Endodermal cell (in vitro differentiated cells): ENCODE results near the gene CHD5. TPM values are rescaled to one million over a fixed set of nuclear protein-coding genes. Genes with fewer than 3 reads are reported as not detected.

Source experiments
- DNase-seq: peaks from one replicate; pipeline ENCODE4 v3.0.0-alpha.2; 2017
- H3K27ac ChIP-seq: 2 replicates; pipeline ENCODE4 v1.5.1; 2013; ENCODE audit warnings: mild to moderate bottlenecking, low read depth, low read length, moderate library complexity
- H3K27me3 ChIP-seq: 2 replicates; pipeline ENCODE4 v1.6.1; 2013; ENCODE audit warnings: mild to moderate bottlenecking, low read length, moderate library complexity; ENCODE audit not compliant: insufficient read depth, control insufficient read depth, poor library complexity, severe bottlenecking
- H3K36me3 ChIP-seq: 2 replicates; pipeline ENCODE4 v1.7.0; 2013; ENCODE audit warnings: mild to moderate bottlenecking, low read length, moderate library complexity; ENCODE audit not compliant: control insufficient read depth, insufficient read depth
- H3K4me1 ChIP-seq: one replicate; pipeline ENCODE4 v1.7.0; 2013; ENCODE audit warnings: low read length; ENCODE audit not compliant: control insufficient read depth, insufficient read depth
- H3K4me3 ChIP-seq: 2 replicates; pipeline ENCODE4 v1.5.1; 2013; ENCODE audit warnings: mild to moderate bottlenecking, low read length, moderate library complexity
- H3K9ac ChIP-seq: 2 replicates; pipeline ENCODE4 v1.6.1; 2013; ENCODE audit warnings: mild to moderate bottlenecking, low read length, moderate library complexity; ENCODE audit not compliant: poor library complexity, severe bottlenecking; ENCODE audit errors: extremely low read depth
- H3K9me3 ChIP-seq: 2 replicates; pipeline ENCODE4 v1.6.1; 2013; ENCODE audit warnings: mild to moderate bottlenecking, low read length, moderate library complexity; ENCODE audit not compliant: control insufficient read depth
- H3K27ac Mint-ChIP-seq: 2 replicates; pipeline ENCODE4 v1.8.0; 2020; ENCODE audit warnings: mixed read lengths
- H3K27me3 Mint-ChIP-seq: 2 replicates; pipeline ENCODE4 v1.8.0; 2021; ENCODE audit warnings: mild to moderate bottlenecking, mixed read lengths; ENCODE audit not compliant: insufficient read depth
- H3K36me3 Mint-ChIP-seq: 2 replicates; pipeline ENCODE4 v1.8.0; 2020; ENCODE audit warnings: low read depth, mixed read lengths
- H3K4me1 Mint-ChIP-seq: 2 replicates; pipeline ENCODE4 v1.8.0; 2020; ENCODE audit warnings: mixed read lengths
- H3K4me3 Mint-ChIP-seq: 2 replicates; pipeline ENCODE4 v1.8.0; 2020; ENCODE audit warnings: mild to moderate bottlenecking, moderate library complexity, mixed read lengths
- H3K9me3 Mint-ChIP-seq: 2 replicates; pipeline ENCODE4 v1.8.0; 2020; ENCODE audit warnings: mild to moderate bottlenecking, mixed read lengths
- WGBS, 2 experiments: methylation state at CpG; one replicate each; pipeline versions ENCODE4 v1.1.5 to v1.1.7; 2013; ENCODE audit warnings: missing lambda C conversion rate in 2 of 2, mixed read lengths in 1 of 2; ENCODE audit not compliant: insufficient coverage in 1 of 2, insufficient read length in 1 of 2; 5-methylcytosine and 5-hydroxymethylcytosine counted together
- total RNA-seq, 2 donors: library from RNA; stranded (reverse); fragmentation: NEBNext Ultra II Directional in 1 of 2; extraction: Animal tissue kit (Norgen Biotek cat#: 25700) in 1 of 2; gene quantifications; 2 replicates in 1 of 2; 3 replicates in 1 of 2; pipeline ENCODE4 v1.2.1, GENCODE V29; 2021
- TF ChIP-seq, protein P1 (sequence below): fragments of 200-600 bp; sonication (generic); conservative IDR thresholded peaks from 2 replicates; pipeline ENCODE4 v1.5.0; 2021; ENCODE audit warnings: antibody characterized with exemption, mild to moderate bottlenecking

CHD5 gene
- total RNA-seq, 2 donors from 2014 or later = 0.40 to 0.69 TPM

DNA sequence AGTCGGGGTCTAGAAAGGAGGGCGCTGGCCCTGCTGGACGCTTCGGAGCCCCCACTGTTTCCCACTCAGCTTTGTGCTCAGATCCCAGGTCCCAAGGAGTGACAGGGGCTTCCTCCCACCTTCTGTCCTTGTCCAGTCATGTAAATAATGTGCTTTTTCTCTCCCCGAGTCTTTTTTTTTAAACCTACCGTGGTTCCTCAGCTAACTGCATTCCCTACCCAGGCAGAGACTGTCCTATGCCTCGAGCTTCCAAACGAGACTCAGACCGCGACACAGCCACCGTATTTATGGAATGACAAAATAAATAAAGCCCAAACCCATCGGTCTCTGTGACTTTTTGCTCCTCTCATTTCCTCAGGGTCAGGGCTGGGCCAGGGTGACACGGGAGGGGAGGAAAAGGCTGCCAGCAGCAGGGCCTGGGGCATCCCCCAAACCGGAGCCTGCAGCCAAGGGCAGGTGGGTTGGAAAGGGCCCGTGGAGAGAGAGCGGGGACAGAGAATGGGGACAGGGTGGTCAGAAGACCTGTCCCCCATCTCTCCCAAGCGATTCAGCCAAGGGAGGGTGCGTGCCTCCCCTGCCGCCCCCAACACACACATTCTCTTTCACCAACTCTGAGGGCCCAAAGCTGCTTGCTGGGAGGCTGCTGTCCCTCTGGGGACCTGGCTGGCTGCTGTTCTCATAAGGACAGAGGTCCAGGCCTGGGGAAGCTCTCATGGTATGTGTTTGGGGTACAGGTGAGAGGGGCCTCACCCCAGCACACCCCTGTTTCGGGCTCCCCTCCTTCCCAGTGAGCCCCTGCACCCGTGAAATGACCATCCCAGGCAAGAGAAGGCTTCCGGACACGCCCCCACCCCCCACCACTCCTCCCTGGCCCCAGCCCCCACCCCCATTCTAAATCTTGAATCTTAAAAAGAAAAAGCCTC, 79.0 kb downstream of the CHD5 start:
- Histone ChIP-seq H3K36me3 (no peaks in the 10 kb centered on the region), H3K27ac (no peak overlapping the region), H3K27me3 (no peaks in the 10 kb centered on the region), H3K4me3 (no peak overlapping the region), H3K4me1 (no peaks in the 10 kb centered on the region), H3K9ac (no peak overlapping the region), H3K9me3 (no peaks in the 10 kb centered on the region)
- Mint-ChIP-seq H3K36me3 (no peaks in the 10 kb centered on the region), H3K4me3 (no peak overlapping the region), H3K27ac (no peak overlapping the region), H3K4me1 (no peaks in the 10 kb centered on the region), H3K27me3 (no peaks in the 10 kb centered on the region), H3K9me3 (no peaks in the 10 kb centered on the region)
- TF ChIP-seq, protein P1, sequence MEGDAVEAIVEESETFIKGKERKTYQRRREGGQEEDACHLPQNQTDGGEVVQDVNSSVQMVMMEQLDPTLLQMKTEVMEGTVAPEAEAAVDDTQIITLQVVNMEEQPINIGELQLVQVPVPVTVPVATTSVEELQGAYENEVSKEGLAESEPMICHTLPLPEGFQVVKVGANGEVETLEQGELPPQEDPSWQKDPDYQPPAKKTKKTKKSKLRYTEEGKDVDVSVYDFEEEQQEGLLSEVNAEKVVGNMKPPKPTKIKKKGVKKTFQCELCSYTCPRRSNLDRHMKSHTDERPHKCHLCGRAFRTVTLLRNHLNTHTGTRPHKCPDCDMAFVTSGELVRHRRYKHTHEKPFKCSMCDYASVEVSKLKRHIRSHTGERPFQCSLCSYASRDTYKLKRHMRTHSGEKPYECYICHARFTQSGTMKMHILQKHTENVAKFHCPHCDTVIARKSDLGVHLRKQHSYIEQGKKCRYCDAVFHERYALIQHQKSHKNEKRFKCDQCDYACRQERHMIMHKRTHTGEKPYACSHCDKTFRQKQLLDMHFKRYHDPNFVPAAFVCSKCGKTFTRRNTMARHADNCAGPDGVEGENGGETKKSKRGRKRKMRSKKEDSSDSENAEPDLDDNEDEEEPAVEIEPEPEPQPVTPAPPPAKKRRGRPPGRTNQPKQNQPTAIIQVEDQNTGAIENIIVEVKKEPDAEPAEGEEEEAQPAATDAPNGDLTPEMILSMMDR = no peak
- WGBS, 2 experiments = 87 to 88% methylated on average over 13 to 23 of the region's 23 CpGs
- DNase-seq = no peak

DNA sequence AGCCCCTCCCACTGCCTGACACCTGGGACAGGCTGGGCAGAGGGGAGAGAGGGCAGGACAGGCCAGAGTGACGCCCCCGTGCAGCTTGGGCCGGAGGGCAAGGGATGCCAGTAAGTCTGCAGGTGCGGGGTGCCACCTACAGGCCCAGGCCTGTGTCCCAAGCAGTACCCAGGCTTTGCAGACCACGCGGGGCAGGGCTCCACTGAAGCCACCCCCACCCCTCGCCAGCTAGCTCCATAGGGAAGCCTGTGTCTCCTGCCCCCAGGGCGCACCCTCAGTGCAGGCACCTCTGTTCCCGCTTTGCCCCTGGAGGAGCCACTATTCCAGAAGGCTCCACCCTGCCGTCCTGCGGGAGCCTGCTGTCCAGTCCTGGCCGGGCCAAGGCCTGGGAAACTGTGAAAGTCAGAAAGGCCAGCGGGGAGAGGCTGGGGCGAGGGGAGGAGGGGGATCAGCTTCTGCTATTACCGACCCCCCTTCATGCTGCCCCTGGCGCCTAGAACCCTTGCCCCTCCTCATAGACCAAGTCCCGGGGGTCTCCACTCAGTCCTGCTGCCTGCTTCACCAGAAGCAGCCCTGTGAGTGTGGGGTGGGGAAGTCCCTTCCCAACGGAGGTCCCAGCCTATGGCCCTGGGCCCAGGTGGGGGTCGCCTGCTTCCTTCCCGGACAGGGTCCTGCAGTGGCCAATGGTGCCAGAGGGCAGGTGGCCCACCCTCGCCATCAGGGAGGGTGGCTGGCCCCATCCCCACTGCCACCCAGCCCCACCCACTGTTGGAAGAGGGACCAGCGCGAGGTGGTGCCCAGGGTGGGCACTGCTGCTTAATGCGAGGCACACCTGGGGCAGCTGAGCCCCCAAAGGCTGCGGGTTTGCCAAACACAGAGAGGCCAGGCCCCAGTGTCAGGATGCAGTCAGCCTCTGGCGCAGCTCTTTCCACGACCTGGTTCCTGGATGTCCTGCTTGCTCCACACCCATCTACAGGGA, 80.0 kb downstream of the CHD5 start:
- no peaks in the 10 kb centered on the region for H3K27me3 Mint-ChIP-seq
- 88 to 91% methylated on average over 9 to 27 of the region's 27 CpGs for WGBS, 2 experiments
- no peak overlapping the region for H3K27ac Mint-ChIP-seq
- H3K36me3 Mint-ChIP-seq = no peaks in the 10 kb centered on the region
- no peak overlapping the region for H3K27ac ChIP-seq
- no peaks in the 10 kb centered on the region for H3K9me3 ChIP-seq
- H3K4me1 Mint-ChIP-seq = no peaks in the 10 kb centered on the region
- no peaks in the 10 kb centered on the region for H3K36me3 ChIP-seq
- H3K4me3 ChIP-seq = no peak overlapping the region
- no peak overlapping the region for H3K9ac ChIP-seq
- H3K4me1 ChIP-seq = no peaks in the 10 kb centered on the region
- H3K9me3 Mint-ChIP-seq = no peaks in the 10 kb centered on the region
- no peak for DNase-seq
- TF ChIP-seq, protein P1 = no peak
- H3K4me3 Mint-ChIP-seq = no peak overlapping the region
- H3K27me3 ChIP-seq = no peaks in the 10 kb centered on the region

DNA sequence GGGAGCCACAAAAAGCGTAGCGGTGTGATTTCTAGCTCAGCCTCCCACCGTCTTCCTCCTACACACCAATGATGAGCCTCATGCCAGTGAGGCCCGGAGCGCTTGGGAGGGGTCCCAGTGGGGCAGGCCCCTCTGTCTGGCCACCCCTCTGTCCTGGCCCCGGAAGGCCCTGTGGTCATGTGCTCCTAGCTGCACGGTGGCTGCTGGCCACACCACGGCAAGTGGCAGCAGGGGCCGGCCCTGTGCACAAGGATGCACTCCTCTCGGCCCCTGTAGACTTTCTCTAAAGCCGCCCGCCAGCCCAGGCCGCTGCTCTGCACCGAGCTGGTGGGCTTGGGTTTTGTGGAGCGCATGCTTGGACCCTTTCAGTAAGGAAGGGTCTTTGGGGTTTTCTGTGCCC, 80.8 kb downstream of the CHD5 start:
- TF ChIP-seq, protein P1 = no peak
- H3K27me3 ChIP-seq = no peaks in the 10 kb centered on the region
- H3K9me3 Mint-ChIP-seq = no peaks in the 10 kb centered on the region
- no peaks in the 10 kb centered on the region for H3K36me3 ChIP-seq
- H3K4me3 Mint-ChIP-seq = no peak overlapping the region
- no peaks in the 10 kb centered on the region for H3K27me3 Mint-ChIP-seq
- no peak overlapping the region for H3K9ac ChIP-seq
- H3K4me3 ChIP-seq = no peak overlapping the region
- no peak overlapping the region for H3K27ac Mint-ChIP-seq
- 92 to 100% methylated on average over 3 to 15 of the region's 15 CpGs for WGBS, 2 experiments
- H3K4me1 Mint-ChIP-seq = no peaks in the 10 kb centered on the region
- H3K36me3 Mint-ChIP-seq = no peaks in the 10 kb centered on the region
- H3K27ac ChIP-seq = no peak overlapping the region
- DNase-seq = no peak
- H3K9me3 ChIP-seq = no peaks in the 10 kb centered on the region
- no peaks in the 10 kb centered on the region for H3K4me1 ChIP-seq
